Measurements from ENCODE around the gene TLNRD1.

The TLNRD1 gene

DNA sequence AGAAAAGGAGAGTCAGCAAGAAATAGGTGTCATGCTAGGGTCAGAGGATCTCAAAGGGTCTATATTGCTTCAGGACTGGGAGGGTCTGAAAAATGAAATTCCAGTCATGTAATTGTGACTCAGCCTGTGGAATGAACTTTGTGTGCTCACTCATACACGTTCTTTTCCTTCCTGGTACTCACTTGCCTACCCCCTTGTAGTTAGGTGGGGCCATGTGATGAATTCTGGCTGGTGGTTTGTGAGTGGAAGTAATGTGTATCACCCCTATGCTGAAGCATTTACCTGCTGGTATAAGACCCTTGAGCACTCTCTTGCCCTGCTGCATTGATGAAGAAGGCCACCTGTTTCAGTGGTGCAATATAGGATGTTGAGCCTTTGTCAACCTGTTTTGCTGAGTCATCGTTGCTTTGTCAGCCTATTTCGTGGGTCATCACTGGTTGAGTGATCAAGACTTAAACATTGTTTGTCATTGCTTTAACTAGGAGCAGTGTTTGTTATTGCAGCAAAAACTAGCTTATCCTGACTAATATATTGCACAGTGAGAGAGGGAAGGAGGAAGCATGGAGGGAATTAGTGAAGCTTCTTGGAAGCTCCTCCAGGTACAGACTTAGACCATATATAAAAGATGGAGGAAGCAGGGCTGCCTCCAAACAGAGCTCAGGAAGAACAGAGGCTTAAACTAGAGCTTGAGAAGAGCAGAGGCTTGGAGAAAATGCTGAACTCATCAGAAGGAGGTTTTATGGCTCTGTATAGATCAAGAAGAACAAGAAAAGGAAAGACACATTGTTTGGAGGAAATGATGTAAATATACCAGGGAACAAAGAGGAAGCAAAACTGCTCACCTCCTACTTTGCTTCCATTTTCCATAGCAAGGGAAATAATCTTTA lies 28.9 kb downstream of the TLNRD1 start:
- no peak for DNase-seq

DNA sequence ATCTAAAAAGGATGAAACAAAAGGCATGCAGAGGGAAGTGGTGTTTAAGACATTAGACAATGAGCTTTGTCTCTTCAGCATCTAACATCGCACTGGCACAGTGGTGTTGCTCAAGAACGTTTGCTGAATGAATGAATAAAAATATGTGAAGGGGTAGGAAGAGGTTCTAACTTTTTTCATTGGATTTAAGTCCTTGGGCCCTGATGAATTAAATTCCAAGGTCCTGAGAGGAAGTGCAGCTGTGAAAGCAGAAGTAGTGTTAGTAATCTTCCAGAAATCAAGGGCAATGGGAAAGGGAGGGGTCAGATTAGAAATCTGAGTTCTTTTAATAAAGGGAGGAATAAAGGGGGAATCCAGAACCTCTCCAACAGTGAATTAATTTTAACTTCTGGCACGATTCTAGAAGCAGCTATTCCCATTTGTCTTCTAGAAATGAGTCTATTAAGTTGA lies 29.6 kb downstream of the TLNRD1 start:
- no peak for DNase-seq

DNA sequence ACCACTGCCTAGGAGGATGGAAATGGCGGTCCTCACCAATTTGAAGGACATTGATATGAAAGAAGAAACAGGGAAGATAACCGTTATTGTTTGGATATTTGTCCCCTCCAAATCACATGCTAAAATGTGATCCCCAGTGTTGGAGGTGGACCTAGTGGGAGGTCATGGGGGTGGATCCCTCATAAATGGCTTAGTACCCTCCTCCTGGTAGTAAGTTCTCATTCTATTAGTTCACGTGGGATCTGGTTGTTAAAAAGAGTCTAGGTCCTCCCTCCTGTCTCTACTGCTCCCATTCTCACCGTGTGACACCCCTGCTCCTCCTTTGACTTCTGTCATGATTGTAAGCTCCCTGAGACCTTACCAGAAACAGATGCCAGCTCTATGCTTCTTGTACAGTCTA lies 30.5 kb downstream of the TLNRD1 start:
- no peak for DNase-seq

DNA sequence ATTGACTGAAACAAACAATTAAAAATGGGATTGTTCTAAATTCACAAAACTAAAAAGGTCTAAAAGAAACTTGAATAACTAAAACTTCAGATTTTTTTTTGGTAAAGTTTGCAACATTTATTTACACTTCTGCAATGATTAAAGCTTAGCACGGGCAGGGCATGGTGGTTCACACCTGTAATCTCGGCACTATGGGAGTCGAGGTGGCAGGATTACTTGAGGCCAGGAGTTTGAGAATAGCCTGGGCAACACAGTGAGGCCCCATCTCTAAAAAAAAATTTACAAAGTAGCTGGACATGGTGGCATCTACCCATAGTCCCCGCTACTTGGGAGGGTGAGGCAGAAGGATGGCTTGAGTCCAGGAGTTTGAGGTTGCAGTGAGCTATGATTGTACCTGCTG lies 31.6 kb downstream of the TLNRD1 start:
- no peak for DNase-seq

DNA sequence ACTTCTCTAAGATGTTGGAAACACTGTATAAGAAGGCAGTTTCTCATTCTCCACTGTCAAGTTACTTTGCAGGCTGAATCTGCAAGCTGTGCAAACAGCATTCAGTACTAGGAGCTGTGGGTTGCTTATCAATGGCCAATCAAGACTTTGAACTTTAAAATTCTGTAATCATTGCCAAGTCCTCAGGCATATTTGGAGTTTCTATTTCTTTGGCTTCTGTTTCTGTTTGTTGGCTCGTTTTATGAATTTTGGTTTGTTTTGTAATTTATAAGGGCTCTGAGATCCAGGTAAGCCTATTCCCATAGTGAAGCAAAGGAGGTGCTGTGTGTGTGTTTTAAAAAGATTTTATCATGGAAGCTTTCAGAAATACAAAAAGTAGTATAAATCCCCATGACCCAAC lies 32.1 kb downstream of the TLNRD1 start:
- no peak for DNase-seq

DNA sequence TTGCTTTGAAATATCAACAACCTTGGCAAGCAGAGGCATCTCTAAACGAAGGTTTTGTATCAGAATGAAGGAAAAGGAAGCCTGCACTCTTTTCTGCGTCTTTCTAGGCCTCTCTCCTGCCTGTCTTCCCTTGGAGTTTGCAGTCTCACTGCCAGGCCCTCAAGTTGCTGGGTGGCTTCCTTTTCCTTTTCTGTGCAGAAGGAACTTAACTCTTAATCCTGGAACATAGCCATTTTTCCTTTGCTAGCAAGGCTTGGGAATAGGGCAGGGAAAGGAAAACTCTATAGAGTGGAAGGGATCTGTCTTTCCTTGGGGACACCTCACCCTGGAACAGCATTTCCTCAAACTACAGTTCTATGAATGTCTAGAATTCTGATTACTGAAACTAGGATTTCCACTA lies 32.8 kb downstream of the TLNRD1 start:
- no peak for DNase-seq

DNA sequence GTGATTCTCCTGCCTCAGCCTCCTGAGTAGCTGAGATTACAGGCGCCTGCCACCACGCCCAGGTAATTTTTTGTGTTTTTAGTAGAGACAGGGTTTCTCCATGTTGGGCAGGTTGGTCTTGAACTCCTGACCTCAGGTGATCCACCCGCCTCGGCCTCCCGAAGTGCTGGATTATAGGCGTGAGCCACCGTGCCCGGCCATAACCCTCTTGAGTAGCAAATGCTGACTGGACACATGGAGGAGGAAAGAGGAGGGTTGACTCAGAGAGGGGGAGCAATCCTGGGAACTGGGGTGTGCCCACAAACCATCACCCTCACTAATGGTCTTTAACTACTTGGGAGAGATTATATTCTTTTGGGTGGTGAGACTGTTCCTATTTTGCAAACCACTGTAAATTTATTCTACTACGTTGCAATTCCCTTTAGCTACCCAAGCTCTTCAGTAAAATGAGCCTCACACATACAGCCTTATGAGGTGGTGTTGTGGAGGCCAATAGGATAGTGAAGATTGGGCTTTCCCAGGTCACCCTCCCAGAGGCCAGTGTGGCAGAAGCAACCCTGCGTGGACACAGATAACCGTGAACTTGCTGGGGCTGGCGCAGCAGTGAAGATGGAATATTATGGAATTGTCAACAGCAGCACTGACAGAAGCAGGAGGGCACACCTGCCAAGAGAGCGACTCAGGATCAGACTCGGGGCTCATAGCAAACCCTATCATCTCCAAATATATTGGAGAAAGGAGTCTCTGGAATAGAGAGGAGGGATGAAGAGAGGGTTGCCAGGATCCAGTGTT lies 37.4 kb downstream of the TLNRD1 start:
- DNase-seq = no peak

DNA sequence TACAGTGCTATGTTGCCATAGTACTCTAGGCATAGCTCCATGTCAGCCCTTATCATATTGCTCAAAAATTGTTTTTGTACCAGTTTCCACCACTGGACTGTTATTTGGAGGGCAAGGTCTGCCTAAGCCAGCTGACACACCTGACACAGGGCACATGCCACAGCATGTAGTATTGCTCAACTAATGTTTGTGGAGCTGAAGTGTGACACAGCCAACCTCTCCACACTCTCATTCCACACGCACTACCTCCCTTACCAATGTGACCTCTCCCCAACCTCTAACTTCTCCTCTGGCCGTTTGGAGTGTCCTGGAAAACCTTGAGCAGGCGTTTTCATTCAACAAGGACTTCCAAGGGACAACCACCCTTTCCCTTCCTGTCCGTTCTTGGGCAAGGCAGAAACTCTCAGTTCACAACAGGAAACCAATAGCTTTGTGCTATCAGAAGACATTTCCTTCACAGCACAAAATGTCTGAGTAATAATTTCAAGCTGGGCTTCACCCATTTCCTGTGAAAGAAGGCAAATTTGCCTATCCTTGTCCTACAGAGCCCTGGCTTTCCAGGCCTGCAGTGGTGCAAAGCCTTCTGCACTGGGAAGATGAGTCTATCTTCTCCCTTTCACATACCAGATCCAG lies 38.4 kb downstream of the TLNRD1 start:
- DNase-seq = no peak

DNA sequence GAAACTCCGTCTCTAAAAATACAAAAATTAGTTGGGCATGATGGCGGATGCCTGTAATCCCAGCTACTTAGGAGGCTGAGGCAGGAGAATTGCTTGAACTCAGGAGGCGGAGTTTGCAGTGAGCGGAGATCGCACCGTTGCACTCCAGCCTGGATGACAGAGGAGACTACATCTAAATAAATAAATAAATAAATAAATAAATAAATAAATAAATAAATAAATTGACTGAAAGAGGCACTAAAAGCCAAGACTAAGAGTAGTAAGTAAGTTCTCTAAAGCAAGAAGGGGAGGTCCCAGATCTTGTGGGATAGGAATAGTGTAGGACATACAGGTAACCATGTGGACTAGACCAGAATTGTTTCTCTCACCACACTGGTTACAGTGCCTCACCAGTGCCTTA lies 40.0 kb downstream of the TLNRD1 start:
- no peak for DNase-seq

DNA sequence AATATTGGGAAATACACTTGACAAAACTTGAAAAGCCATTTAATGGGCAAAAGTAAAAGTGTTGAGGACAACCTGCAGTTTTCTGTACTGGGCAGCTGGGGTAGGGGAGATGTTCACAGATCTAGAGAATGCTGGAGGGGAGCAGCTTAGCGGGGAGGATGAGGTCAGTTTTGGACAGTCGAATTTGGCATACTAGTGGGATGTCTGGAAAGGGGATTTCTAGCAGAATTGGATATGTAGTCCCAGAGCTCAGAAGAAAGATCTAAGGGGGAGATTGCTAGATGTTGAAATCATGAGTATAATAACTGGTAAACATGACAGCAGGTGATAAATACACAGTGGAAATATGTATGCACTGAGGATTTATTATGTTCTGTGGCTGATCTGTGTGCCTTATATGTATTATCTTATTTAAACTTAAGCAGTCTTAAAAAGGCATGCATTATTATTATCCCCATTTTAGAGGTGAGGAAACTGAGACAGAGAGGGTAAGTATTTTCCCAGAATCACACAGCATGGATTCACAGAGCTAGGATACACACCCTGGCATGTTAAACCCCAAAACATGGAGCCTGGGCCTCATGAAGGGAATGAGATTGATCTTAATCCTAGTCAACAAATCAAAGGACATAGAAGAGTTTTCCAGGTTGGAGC lies 42.7 kb downstream of the TLNRD1 start:
- DNase-seq = no peak

DNA sequence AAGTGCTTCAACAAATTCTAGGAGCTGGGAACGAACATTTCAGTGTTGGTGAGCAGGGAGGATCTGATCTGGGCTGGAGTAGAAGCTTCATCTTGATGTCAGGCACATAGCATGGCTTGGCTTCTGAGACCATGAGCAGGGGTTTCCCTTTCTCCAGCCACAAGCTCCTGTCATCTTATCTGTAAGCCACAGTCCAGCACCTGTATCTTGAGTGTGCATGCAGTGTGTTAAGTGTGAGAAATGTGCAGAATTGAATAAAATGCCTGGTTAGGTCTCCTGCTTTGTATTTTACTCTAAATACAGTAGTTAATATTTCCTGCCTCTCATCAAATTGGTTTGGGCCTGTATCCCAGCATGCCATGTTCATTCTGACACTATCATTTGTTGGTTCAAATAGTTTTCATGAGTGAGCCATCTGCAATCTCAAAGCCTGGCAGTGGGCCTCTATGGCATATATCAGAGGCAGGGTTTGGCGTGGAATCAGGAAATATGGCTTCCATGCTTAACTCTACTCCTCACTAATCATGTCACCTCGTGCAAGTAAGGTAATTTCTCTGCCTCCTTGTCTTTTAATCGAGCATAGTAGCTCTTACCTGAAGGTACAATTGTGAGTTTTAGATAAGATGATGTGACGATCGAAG lies 43.3 kb downstream of the TLNRD1 start:
- DNase-seq = no peak

DNA sequence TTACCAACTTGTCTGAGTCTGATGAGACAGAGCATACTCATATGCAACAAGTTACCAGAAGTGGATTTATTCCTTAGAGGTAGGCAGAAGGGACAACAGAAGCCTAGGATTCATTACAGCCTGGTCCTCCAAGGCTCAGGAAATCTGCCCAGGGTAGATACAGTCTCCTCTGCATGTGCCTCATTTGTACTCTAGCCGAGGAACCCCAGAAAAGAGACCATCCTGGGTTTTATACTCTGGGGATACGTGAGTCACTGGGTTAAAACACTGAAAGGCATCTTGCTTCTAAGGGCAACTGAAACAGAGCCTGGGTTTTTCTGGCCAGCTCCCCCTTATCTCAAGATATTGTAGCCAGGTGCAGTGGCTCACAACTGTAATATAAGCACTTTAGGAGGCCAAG lies 45.6 kb downstream of the TLNRD1 start:
- DNase-seq = no peak

DNA sequence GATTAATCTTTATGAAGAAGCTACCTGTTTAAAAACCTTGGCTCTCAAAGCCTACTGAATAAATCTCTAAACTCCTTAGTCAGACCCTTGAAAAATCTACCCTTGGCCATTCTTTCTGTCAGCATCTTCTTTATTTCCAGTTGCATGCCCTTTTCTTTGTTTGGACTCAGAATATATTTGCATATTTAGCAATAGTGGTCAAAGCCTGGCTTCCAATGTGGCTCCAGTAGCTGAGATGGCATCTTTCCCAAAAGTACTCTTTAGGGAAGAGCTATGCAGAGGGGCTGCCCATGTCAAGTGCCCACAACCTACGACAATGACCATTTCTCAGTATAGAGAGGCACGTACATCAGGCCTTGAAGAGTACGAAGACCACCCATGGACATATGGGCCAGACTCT lies 47.2 kb downstream of the TLNRD1 start:
- DNase-seq = no peak

DNA sequence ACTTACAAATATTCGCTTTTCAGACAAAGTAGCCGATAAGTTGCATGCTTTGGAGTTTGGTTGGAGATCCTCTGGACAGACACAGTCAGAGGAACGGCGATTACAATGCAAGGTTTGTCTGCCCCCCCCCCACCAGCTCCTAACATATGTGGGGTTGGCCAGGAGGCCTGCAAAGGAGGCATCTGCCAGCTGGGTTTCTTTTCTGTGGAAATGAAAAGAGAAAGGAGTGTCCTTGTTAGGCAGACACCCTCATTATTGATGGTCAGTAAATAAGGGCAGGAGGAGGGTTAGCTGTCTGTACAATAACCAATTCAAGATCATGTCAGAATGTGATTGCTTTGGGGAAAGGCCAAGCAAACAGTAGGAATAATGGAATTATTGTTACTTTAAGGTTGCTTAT lies 49.1 kb downstream of the TLNRD1 start:
- no peak for DNase-seq

DNA sequence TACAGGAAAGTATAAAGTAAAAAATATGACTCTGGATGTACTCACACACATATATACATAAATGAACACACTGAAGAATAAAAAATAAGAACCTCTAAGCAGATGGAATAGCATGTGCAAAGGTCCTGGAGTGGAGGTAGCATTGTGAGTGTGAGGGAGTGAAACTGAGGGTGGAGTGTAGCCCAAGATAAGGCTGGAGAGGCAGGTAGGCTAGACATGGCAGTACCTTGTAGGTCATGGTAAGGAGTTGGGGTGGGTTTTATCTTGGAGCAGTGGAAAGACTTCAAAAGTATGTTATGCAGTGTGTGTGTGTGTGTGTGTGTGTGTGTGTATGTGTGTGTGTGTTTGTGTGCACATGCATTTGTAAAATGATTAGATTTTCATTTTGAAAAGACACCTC lies 49.5 kb downstream of the TLNRD1 start:
- no peak for DNase-seq

DNA sequence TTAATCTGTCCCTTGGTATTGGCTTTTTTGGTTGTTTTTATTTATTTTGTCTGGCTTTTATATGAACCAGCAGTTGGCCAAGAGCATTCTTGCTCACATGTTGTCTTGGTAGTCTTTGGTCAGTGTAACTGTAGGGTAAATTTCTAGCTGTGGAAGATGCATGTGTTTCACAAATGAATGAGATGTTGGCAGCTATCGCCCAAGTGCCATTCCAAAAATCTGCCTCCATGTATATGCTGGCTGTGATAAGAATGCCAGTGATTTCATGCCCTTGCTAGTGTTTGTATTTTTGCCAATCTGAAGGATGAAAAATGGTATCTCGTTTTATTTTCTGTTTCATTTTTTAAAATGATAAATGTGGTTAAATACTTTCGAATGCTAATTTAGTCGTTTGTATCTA lies 50.1 kb downstream of the TLNRD1 start:
- DNase-seq = peak; percentile 28

DNA sequence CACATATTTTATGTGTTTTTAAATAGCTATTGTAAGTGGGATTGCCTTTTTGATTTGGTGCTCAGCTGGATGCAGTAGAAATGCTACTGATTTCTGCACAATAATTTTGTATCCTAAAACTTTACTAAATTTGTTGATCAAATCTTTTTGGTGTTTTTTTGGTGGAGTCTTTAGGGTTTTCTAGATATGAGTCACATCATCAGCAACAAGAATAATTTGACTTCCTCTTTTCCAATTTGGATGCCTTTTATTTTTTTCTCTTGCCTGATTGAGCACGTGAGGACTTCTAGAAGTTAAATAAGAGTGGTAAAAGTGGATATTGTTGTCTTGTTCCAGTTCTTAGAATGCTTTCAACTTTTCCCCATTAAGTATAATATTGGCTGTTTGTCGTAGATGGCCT lies 51.3 kb downstream of the TLNRD1 start:
- DNase-seq = no peak

DNA sequence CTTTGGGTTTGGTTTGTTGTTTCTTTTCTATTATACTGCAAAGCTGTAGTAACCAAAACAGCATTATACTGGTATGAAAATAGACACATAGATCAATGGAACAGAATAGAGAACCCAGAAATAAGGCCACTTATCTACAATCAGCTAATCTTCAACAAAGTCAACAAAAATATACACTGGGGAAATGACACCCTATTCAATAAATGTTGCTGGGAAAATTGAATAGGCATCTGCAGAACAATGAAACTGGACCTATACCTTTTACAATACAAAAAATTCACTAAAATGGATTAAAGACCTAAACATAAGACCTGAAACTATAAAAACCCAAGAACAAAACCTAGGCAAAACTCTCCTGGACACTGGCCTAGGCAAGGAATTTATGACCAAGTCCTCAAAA lies 52.9 kb downstream of the TLNRD1 start:
- DNase-seq = no peak

DNA sequence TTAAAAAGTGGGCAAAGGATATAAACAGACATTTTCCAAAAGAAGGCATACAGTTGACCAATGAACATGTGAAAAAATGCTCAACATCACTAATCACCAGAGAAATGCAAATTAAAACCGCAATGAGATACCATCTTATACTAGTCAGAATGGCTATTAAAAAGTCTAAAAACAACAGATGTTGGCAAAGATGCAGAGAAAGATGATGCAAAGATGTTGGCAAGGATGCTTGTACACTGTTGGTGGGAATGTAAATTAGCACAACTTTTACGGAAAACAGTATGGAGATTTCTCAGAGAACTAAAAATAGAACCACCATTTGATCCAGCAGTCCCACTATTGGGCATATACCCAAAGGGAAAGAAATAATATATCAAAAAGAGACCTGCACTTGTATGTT lies 53.5 kb downstream of the TLNRD1 start:
- peak; percentile 77 for DNase-seq

All from NCI-H446 treated with DMSO at 0.1 percent for 48 hours (cell line).